Fibroblast of lung (primary cell): ENCODE measurements around the gene CDH26. TPM values are rescaled to one million over a fixed set of nuclear protein-coding genes. Genes with fewer than 3 reads are reported as not detected.

ENCODE experiments used
- DNase-seq, 2 donors: peaks; one replicate each; pipeline versions ENCODE4 v3.0.0 to v3.0.0-alpha.2; 2010; ENCODE audit warnings: low read depth in 2 of 2
- H2AFZ ChIP-seq: 2 replicates; pipeline ENCODE4 v1.5.1; 2012; ENCODE audit warnings: low read length, control low read depth, inconsistent platforms
- H3K27ac ChIP-seq: 2 replicates; pipeline ENCODE4 v1.5.1; 2011; ENCODE audit warnings: low read length, control low read depth; ENCODE audit not compliant: insufficient read depth
- H3K27me3 ChIP-seq: 2 replicates; pipeline ENCODE4 v1.5.1; 2011; ENCODE audit warnings: mild to moderate bottlenecking, low read length; ENCODE audit not compliant: control insufficient read depth, insufficient read depth
- H3K36me3 ChIP-seq: 2 replicates; pipeline ENCODE4 v1.5.1; 2011; ENCODE audit warnings: low read length; ENCODE audit not compliant: control insufficient read depth, insufficient read depth
- H3K4me1 ChIP-seq: 2 replicates; pipeline ENCODE4 v1.5.1; 2011; ENCODE audit warnings: low read length; ENCODE audit not compliant: control insufficient read depth, insufficient read depth; ENCODE audit errors: extremely low read depth
- H3K4me2 ChIP-seq: 2 replicates; pipeline ENCODE4 v1.5.1; 2011; ENCODE audit warnings: low read length, control low read depth; ENCODE audit not compliant: insufficient read depth; ENCODE audit errors: extremely low read depth
- H3K4me3 ChIP-seq, 4 experiments: fragments of 200-600 bp in 1 of 4; sonication (generic) in 1 of 4; replicated peaks in 1 of 4; 2 replicates each; pipeline ENCODE4 v1.5.1; 2011 to 2016; ENCODE audit warnings: low read length in 4 of 4, low read depth in 3 of 4, mild to moderate bottlenecking in 3 of 4, control low read depth in 2 of 4, inconsistent platforms in 1 of 4, mixed read lengths in 1 of 4; ENCODE audit not compliant: insufficient read depth in 1 of 4; ENCODE audit errors: control extremely low read depth in 1 of 4
- H3K79me2 ChIP-seq: 2 replicates; pipeline ENCODE4 v1.5.1; 2012; ENCODE audit warnings: mild to moderate bottlenecking, low read length, inconsistent platforms; ENCODE audit not compliant: control insufficient read depth, insufficient read depth
- H3K9ac ChIP-seq: 2 replicates; pipeline ENCODE4 v1.5.1; 2011; ENCODE audit warnings: mild to moderate bottlenecking, low read length, control low read depth; ENCODE audit not compliant: insufficient read depth
- H3K9me3 ChIP-seq: 2 replicates; pipeline ENCODE4 v1.5.1; 2012; ENCODE audit warnings: low read depth, low read length; ENCODE audit not compliant: control insufficient read depth, insufficient read depth
- H4K20me1 ChIP-seq: 2 replicates; pipeline ENCODE4 v1.5.1; 2011; ENCODE audit warnings: low read length; ENCODE audit not compliant: control insufficient read depth, insufficient read depth; ENCODE audit errors: extremely low read depth
- EZH2 ChIP-seq: IDR thresholded peaks from 2 replicates; pipeline ENCODE4 v1.5.1; 2012; ENCODE audit warnings: low read length, control low read depth, mild to moderate bottlenecking; ENCODE audit errors: missing control alignments
- polyA plus RNA-seq, 2 donors: library from polyadenylated mRNA; depleted of rRNA in 1 of 2; stranded (reverse) in 1 of 2; unstranded in 1 of 2; fragments of >200 nt; gene quantifications; 2 replicates each; pipeline ENCODE4 v1.2.1, GENCODE V29; 2011 to 2012; ENCODE audit warnings: missing spikeins in 1 of 2
- total RNA-seq: library from RNA; depleted of rRNA; stranded (reverse); fragments of >200 nt; gene quantifications from 2 replicates; pipeline ENCODE4 v1.2.1, GENCODE V29; 2014
- TF ChIP-seq, protein P1 (sequence below), 2 donors: IDR thresholded peaks in 1 of 2; conservative IDR thresholded peaks in 1 of 2; 1 replicate in 1 of 2; 2 replicates in 1 of 2; pipeline ENCODE4 v1.5.1; 2011 to 2012; ENCODE audit warnings: low read length in 2 of 2, control low read depth in 1 of 2, inconsistent platforms in 1 of 2, low read depth in 1 of 2, mild to moderate bottlenecking in 1 of 2

Gene CDH26
- total and polyA plus RNA-seq, 2 donors (not counting 1 experiment from before 2014, with no cell fraction given), result 0.12 to 0.50 TPM

DNA sequence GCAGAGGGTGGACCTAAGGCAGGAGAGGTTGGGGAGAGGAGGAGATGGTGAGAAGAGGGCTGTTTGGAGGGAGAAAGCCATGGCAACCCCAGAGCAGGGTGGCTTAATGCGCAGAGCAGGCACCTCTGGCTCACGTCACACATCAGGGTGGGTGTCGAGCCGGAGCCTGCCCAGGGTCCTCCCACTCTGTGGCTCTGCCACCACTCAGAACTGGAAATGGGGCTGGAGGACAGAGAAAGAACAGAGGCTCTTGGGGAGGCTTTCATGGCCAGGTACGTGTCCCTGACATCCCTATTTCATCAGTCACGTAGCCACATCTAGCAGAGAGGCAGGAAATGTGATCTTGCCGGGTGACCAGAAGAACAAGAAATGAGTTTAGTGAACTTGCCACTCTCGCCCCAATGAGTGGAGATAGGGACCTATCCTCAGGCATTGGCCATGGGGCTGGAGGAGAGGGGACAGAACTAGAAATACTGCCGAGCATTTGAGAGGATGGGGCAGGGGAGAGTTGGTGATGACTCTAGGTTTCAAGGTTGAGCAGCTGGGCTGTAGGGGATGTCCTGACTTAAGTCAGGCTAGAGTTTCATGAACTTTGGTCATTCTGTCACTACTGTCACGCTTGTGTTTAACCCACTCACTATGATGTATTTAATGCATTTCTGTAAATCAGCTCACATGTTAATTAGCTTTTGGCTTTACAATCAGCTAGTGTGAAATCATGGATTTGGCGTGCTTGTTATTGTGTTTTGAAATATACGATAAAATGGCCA lies 52.7 kb downstream of the CDH26 start:
- no peak overlapping the region for H3K9ac ChIP-seq
- no peak overlapping the region for H3K4me2 ChIP-seq
- H4K20me1 ChIP-seq, result no peaks in the 10 kb centered on the region
- H3K27me3 ChIP-seq, result no peaks in the 10 kb centered on the region
- H3K36me3 ChIP-seq, result no peaks in the 10 kb centered on the region
- H3K9me3 ChIP-seq, result no peaks in the 10 kb centered on the region
- H2AFZ ChIP-seq, result no peak overlapping the region
- no peak for TF ChIP-seq EZH2
- TF ChIP-seq, protein P1, sequence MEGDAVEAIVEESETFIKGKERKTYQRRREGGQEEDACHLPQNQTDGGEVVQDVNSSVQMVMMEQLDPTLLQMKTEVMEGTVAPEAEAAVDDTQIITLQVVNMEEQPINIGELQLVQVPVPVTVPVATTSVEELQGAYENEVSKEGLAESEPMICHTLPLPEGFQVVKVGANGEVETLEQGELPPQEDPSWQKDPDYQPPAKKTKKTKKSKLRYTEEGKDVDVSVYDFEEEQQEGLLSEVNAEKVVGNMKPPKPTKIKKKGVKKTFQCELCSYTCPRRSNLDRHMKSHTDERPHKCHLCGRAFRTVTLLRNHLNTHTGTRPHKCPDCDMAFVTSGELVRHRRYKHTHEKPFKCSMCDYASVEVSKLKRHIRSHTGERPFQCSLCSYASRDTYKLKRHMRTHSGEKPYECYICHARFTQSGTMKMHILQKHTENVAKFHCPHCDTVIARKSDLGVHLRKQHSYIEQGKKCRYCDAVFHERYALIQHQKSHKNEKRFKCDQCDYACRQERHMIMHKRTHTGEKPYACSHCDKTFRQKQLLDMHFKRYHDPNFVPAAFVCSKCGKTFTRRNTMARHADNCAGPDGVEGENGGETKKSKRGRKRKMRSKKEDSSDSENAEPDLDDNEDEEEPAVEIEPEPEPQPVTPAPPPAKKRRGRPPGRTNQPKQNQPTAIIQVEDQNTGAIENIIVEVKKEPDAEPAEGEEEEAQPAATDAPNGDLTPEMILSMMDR (conservative IDR thresholded peaks at IDR 0.05 in 1 of 2, IDR thresholded peaks at IDR 0.05 in 1 of 2; ENCODE audit: low read depth in 1 of 2, low read length in 2 of 2), result no peak
- H3K27ac ChIP-seq, result no peak overlapping the region
- no peak for DNase-seq
- no peaks in the 10 kb centered on the region for H3K79me2 ChIP-seq
- no peak overlapping the region for H3K4me3 ChIP-seq
- no peaks in the 10 kb centered on the region for H3K4me1 ChIP-seq

- no peak overlapping the region for H2AFZ ChIP-seq
- H3K9me3 ChIP-seq, result no peaks in the 10 kb centered on the region
- H3K79me2 ChIP-seq, result no peaks in the 10 kb centered on the region
- H3K9ac ChIP-seq, result no peak overlapping the region
- no peaks in the 10 kb centered on the region for H3K36me3 ChIP-seq
- DNase-seq, result no peak
- H3K4me3 ChIP-seq, result no peak overlapping the region
- no peaks in the 10 kb centered on the region for H3K27me3 ChIP-seq
- TF ChIP-seq EZH2, result no peak
- no peak overlapping the region for H3K27ac ChIP-seq
- no peak overlapping the region for H3K4me2 ChIP-seq
- H4K20me1 ChIP-seq, result no peaks in the 10 kb centered on the region
- no peaks in the 10 kb centered on the region for H3K4me1 ChIP-seq
Measured at GRCh38 chr20:60011512-60012507, 53.6 kb downstream of the CDH26 start.

DNA sequence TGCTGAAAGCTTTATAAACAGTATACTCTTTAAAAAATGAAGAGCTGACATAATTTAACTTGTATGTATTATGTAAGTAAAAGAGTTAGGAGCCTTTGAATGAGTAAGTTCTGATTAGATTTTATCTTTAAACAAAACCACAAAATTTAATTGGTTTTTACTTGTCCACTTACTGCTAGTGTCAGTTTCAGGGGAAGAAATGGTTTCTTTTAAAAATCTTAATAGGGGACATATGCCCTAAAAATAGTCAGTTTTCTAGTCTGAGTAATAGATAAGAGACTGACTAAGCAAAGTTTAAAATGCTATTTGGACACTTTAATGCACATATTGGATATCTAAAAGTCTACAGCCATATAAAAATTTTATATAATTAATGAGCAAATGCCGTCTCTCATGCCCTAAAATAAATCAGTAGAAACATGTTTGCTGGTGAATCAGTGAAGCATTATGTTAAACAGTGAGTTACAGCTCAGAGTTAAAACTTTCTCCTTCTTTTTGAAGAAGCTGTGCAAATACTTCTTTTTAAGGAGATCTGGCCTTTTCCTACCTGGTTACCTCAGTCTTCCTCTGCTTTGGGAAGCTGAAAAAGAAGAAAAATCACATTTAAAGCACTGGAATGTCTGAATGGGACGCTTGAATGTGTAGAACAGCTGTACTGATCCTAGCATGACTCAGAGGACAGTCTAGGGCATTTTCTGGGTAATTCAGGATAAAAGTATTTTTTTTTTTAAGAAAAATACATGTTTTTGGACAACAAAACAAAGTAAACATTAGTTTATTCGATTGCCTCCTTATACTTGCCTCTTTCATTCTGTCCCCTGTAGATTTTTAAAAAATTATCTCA lies 55.3 kb downstream of the CDH26 start:
- Histone ChIP-seq H3K27ac (no peak overlapping the region), H3K9me3 (no peaks in the 10 kb centered on the region), H3K36me3 (no peaks in the 10 kb centered on the region), H4K20me1 (no peaks in the 10 kb centered on the region), H3K4me1 (no peaks in the 10 kb centered on the region), H3K4me3 (no peak overlapping the region), H3K4me2 (no peak overlapping the region), H2AFZ (no peak overlapping the region), H3K79me2 (no peaks in the 10 kb centered on the region), H3K9ac (no peak overlapping the region), H3K27me3 (no peaks in the 10 kb centered on the region)
- no peak for DNase-seq
- TF ChIP-seq EZH2, result no peak
- TF ChIP-seq, protein P1 (conservative IDR thresholded peaks at IDR 0.05 in 1 of 2, IDR thresholded peaks at IDR 0.05 in 1 of 2; ENCODE audit: low read depth in 1 of 2, low read length in 2 of 2), result no peak
